K562 (cell line): ENCODE data around the gene GJA4.

Experiments used
- CTCF ChIP-seq, 3 experiments: IDR thresholded peaks in 2 of 3; conservative IDR thresholded peaks in 1 of 3; 2 replicates each; pipeline ENCODE4 v1.5.1; 2011 to 2012; ENCODE audit warnings: low read length in 3 of 3, mild to moderate bottlenecking in 3 of 3, control low read depth in 2 of 3, improper control_type of control experiment in 1 of 3, inconsistent platforms in 1 of 3, low read depth in 1 of 3, mixed read lengths in 1 of 3, moderate library complexity in 1 of 3; ENCODE audit not compliant: insufficient read depth in 2 of 3
- E2F8 ChIP-seq: fragments of 450-650 bp; IDR thresholded peaks from 2 replicates; pipeline ENCODE4 v1.7.1; 2018; ENCODE audit warnings: mild to moderate bottlenecking, low read depth; ENCODE audit not compliant: partially characterized antibody
- ELF1 ChIP-seq: fragments of 200-800 bp; sonication (Bioruptor generic); IDR thresholded peaks from 2 replicates; pipeline ENCODE4 v1.6.1; 2016; ENCODE audit warnings: missing genetic modification characterization, missing compliant biosample characterization
- ETV6 ChIP-seq, 3 experiments: fragments of 150-350 bp in 1 of 3; sonication (generic) in 1 of 3; formaldehyde crosslinking in 1 of 3; IDR thresholded peaks; 2 replicates each; pipeline versions ENCODE4 v1.6.1 to v1.8.0; 2014 to 2022; ENCODE audit warnings: borderline replicate concordance in 2 of 3, low read depth in 2 of 3, antibody characterized with exemption in 1 of 3, low read length in 1 of 3, mild to moderate bottlenecking in 1 of 3, missing genetic modification reagents in 1 of 3
- HIVEP1 ChIP-seq: fragments of 250-450 bp; sonication (Bioruptor Pico); IDR thresholded peaks from 2 replicates; pipeline ENCODE4 v1.4.0; 2020; ENCODE audit warnings: mild to moderate bottlenecking
- MAFK ChIP-seq: IDR thresholded peaks from 2 replicates; pipeline ENCODE4 v1.6.1; 2011; ENCODE audit warnings: low read length, improper control_type of control experiment
- MLLT1 ChIP-seq, 2 experiments: fragments of 450-650 bp; IDR thresholded peaks; 2 replicates each; pipeline ENCODE4 v1.6.1; 2016
- POLR2A ChIP-seq: fragments of 450-650 bp; conservative IDR thresholded peaks from 2 replicates; pipeline ENCODE4 v1.6.1; 2016
- SMAD4 ChIP-seq: fragments of 250-450 bp; sonication (Bioruptor Pico); conservative IDR thresholded peaks from 2 replicates; pipeline ENCODE4 v1.8.0; 2021; ENCODE audit warnings: inconsistent platforms, mild to moderate bottlenecking, moderate library complexity
- USF2 ChIP-seq: sonication (generic); formaldehyde crosslinking; IDR thresholded peaks from 2 replicates; pipeline ENCODE4 v1.5.0; 2020; ENCODE audit warnings: missing genetic modification reagents
- ZNF512 ChIP-seq: IDR thresholded peaks from 2 replicates; pipeline ENCODE4 v1.6.1; 2016; ENCODE audit warnings: missing genetic modification characterization, missing compliant biosample characterization
- ZNF76 ChIP-seq: fragments of 250-450 bp; sonication (Bioruptor Pico); IDR thresholded peaks from 2 replicates; pipeline ENCODE4 v1.4.0; 2020; ENCODE audit warnings: mild to moderate bottlenecking, moderate library complexity, borderline replicate concordance
- ZNF77 ChIP-seq: fragments of 250-450 bp; sonication (Bioruptor Pico); IDR thresholded peaks from 2 replicates; pipeline ENCODE4 v1.5.0; 2020

DNA sequence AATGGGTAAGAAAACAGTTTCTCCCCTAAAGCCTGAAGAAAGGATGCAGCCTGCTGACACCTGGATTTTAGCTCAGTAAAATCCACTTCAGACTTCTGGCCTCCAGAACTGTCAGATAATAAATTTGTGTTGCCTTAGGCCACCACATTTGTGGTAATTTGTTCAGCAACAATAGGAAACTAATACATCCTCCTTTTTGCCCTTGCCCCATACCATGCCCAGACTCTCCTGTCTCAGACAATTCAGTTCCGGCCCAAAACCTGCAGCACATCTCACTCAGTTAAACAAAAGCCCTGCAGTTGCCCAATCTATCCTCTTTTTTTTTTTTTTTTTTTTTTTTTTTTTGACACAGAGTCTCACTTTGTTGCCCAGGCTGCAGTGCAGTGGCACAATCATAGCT is 40.9 kb downstream of the GJA4 start:
- TF ChIP-seq HIVEP1 (no peak), E2F8 (no peak), CTCF (IDR thresholded peaks at IDR 0.05 in 2 of 3, conservative IDR thresholded peaks at IDR 0.05 in 1 of 3; ENCODE audit: insufficient read depth in 2 of 3, low read depth in 1 of 3, low read length in 3 of 3) (no peak), ELF1 (tag) (no peak), ZNF512 (tag) (no peak), ETV6 (IDR thresholded peaks at IDR 0.05; ENCODE audit: borderline replicate concordance in 1 of 2, low read depth in 2 of 2, low read length in 1 of 2) (no peak), ETV6 (CRISPR knock-in tag; IDR thresholded peaks at IDR 0.05; ENCODE audit: borderline replicate concordance) (no peak), POLR2A (no peak), MLLT1 (IDR thresholded peaks at IDR 0.05) (no peak), USF2 (CRISPR knock-in tag) (no peak), MAFK (no peak), ZNF76 (CRISPR knock-in tag) (no peak), SMAD4 (no peak), ZNF77 (CRISPR knock-in tag) (no peak)
